AG10803 (cell line): ENCODE measurements around the gene APP.

Experiments
- DNase-seq: peaks from one replicate; pipeline ENCODE4 v3.0.0; 2010; ENCODE audit warnings: low read depth
- H3K4me3 ChIP-seq: 2 replicates; pipeline ENCODE4 v1.5.1; 2011; ENCODE audit warnings: mild to moderate bottlenecking, low read length, control low read depth
- CTCF ChIP-seq: conservative IDR thresholded peaks from 2 replicates; pipeline ENCODE4 v1.5.1; 2011; ENCODE audit warnings: mild to moderate bottlenecking, low read length, control low read depth, inconsistent platforms

Gene APP

GRCh38 chr21:25893191-25893590 lies 277.4 kb downstream of the APP start:
- no peak for DNase-seq
- H3K4me3 ChIP-seq, result no peak overlapping the region
- TF ChIP-seq CTCF, result no peak

DNA sequence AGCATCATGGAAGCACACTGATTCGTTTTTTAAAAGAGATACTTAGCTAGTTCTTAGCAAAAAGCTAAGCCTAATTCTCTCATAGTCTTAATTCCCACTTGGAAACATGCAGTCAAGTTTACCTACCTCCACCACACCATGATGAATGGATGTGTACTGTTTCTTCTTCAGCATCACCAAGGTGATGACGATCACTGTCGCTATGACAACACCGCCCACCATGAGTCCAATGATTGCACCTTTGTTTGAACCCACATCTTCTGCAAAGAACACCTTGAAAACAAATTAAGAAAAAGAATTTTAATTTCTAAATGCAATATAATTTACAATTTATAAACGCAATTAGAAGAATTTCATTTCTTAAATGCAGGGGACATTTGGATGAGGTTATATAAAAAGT lies 279.0 kb downstream of the APP start:
- no peak for DNase-seq
- H3K4me3 ChIP-seq, result no peak overlapping the region
- TF ChIP-seq CTCF, result no peak

DNA sequence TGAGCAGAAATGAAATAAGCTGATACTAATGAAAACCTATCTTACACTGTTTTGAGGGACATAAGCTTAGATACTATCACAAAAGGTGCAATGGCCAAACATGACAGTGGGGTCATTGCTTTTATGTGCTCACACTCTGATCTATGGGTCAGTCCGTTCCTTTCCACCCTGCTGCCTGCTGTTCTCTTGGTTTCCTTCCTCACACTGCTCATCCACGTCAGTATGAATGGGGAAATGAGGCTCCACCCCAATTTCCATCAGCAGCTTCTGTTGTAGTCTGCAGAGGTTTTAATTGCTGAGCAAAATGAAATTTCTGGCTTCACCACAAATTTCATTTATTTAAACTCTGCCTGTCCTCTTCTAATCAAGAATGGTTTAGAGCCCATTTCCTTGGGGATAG lies 280.6 kb downstream of the APP start:
- no peak for DNase-seq
- H3K4me3 ChIP-seq, result no peak overlapping the region
- TF ChIP-seq CTCF, result no peak

- H3K4me3 ChIP-seq, result no peak overlapping the region
- no peak for DNase-seq
- TF ChIP-seq CTCF, result no peak
Measured at GRCh38 chr21:25888711-25889110, 281.9 kb downstream of the APP start.

GRCh38 chr21:25887646-25888306 lies 282.8 kb downstream of the APP start:
- no peak for DNase-seq
- no peak for TF ChIP-seq CTCF
- H3K4me3 ChIP-seq, result no peak overlapping the region

GRCh38 chr21:25887166-25887565 lies 283.4 kb downstream of the APP start:
- no peak for TF ChIP-seq CTCF
- DNase-seq, result no peak
- no peak overlapping the region for H3K4me3 ChIP-seq

DNA sequence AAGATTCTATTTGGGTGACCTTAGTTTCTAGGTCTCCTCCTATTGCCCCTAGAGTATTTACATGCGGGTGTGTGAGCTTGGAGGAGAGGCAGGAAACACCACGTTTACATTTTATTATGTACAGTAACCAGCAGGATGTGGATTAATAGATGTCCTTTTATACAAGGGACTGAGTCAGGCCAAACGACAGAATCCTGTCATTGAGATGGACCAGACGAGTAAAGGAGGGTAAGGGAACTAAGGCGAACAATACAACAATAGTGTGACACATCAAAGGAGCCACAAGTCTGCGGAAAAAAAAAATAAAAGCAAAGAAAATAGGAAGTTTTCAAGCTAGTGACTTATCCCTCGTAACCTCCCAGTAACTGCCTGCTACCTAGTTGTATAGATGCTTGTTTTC lies 284.7 kb downstream of the APP start:
- no peak for TF ChIP-seq CTCF
- H3K4me3 ChIP-seq, result no peak overlapping the region
- no peak for DNase-seq
